ENCODE results near the gene ELP1.
"Not testable (repeated sequence)": the region's sequence is repeated elsewhere in the genome, so short reads cannot be mapped to it uniquely, and the experiment has no call there.

The ELP1 gene

GRCh38 chr9:108933718-108934322, at the start of gene ELP1:
Gene ELP1 (minus strand): TSS chr9:108934124. CDS start chr9:108931146, 2,978 bp downstream.
- DNase-seq, result peak; percentile 95

- DNase-seq, result no peak
Measured at GRCh38 chr9:108980893-108981292, 47.0 kb upstream of the ELP1 start.

- DNase-seq, result no peak
Measured at GRCh38 chr9:108978205-108978604, 44.3 kb upstream of the ELP1 start.

GRCh38 chr9:108973895-108974294, 40.0 kb upstream of the ELP1 start:
- no peak for DNase-seq

- DNase-seq, result no peak
Measured at GRCh38 chr9:108972626-108973209, 38.8 kb upstream of the ELP1 start.

- peak; percentile 14 for DNase-seq
Measured at GRCh38 chr9:108972186-108972585, 38.3 kb upstream of the ELP1 start.

- not testable (repeated sequence) for DNase-seq
Measured at GRCh38 chr9:108971392-108971791, 37.5 kb upstream of the ELP1 start.

GRCh38 chr9:108967916-108968315, 34.0 kb upstream of the ELP1 start:
- no peak for DNase-seq

GRCh38 chr9:108963459-108964143, 29.7 kb upstream of the ELP1 start:
- DNase-seq, result no peak

GRCh38 chr9:108961151-108961550, 27.2 kb upstream of the ELP1 start:
- DNase-seq, result no peak

GRCh38 chr9:108960331-108960730, 26.4 kb upstream of the ELP1 start:
- no peak for DNase-seq

GRCh38 chr9:108956631-108957026, 22.7 kb upstream of the ELP1 start:
- DNase-seq, result no peak

- no peak for DNase-seq
Measured at GRCh38 chr9:108956022-108956630, 22.2 kb upstream of the ELP1 start.

- DNase-seq, result no peak
Measured at GRCh38 chr9:108953983-108954574, 20.2 kb upstream of the ELP1 start.

GRCh38 chr9:108951578-108951977, 17.7 kb upstream of the ELP1 start:
- no peak for DNase-seq

GRCh38 chr9:108950168-108950567, 16.2 kb upstream of the ELP1 start:
- DNase-seq, result no peak

GRCh38 chr9:108939975-108940374, 6.1 kb upstream of the ELP1 start:
- DNase-seq, result no peak

- DNase-seq, result no peak
Measured at GRCh38 chr9:108937561-108938305, 3.8 kb upstream of the ELP1 start.

GRCh38 chr9:108934323-108934893, 484 bp upstream of the ELP1 start, which contains the start of gene ABITRAM:
Gene ABITRAM (plus strand): TSS chr9:108934400. CDS start chr9:108934487, 87 bp downstream.
- DNase-seq, result peak; percentile 94

- DNase-seq, result no peak
Measured at GRCh38 chr9:108933231-108933717, 650 bp downstream of the ELP1 start.

GRCh38 chr9:108928386-108928785, 5.5 kb downstream of the ELP1 start:
- no peak for DNase-seq

GRCh38 chr9:108924466-108924865, 9.5 kb downstream of the ELP1 start:
- no peak for DNase-seq
